ENCODE data around the gene CD55. TPM values are rescaled to one million over a fixed set of nuclear protein-coding genes. Genes with fewer than 3 reads are reported as not detected.

Gene CD55
- total RNA-seq, 3 donors from 2014 or later (not counting 1 experiment from before 2014, with no cell fraction given) = 80.7 to 138 (median 113) TPM

- 100% methylated on average over 1 of the region's 2 CpGs for WGBS (ENCODE audit: insufficient coverage)
- no peaks in the 10 kb centered on the region for H3K36me3 Mint-ChIP-seq
- H3K4me3 Mint-ChIP-seq = no peak overlapping the region
Observed at GRCh38 chr1:207286786-207287468, 34.6 kb upstream of the CD55 start.

GRCh38 chr1:207288315-207288714 lies 33.2 kb upstream of the CD55 start:
- Histone ChIP-seq H3K36me3 (ENCODE audit: control insufficient read depth, insufficient read depth, low read length) (no peaks in the 10 kb centered on the region), H3K4me1 (ENCODE audit: control insufficient read depth, insufficient read depth, low read length) (no peaks in the 10 kb centered on the region), H3K27me3 (ENCODE audit: control insufficient read depth, insufficient read depth, low read length) (no peaks in the 10 kb centered on the region), H3K27ac (ENCODE audit: low read length) (no peak overlapping the region), H3K4me3 (ENCODE audit: low read length) (no peak overlapping the region), H3K9me3 (ENCODE audit: control insufficient read depth, insufficient read depth, low read length) (peaks cover 2% of the 10 kb centered on the region)
- Mint-ChIP-seq H3K36me3 (no peaks in the 10 kb centered on the region), H3K27me3 (ENCODE audit: low read depth in 2 of 2) (peaks cover 0 to 9% of the 10 kb centered on the region in 2 donors), H3K9me3 (no peaks in the 10 kb centered on the region), H3K4me1 (no peaks in the 10 kb centered on the region), H3K27ac (no peak overlapping the region), H3K4me3 (no peak overlapping the region)
- ATAC-seq = no peak
- WGBS (ENCODE audit: insufficient coverage) = over 99% methylated on average over 4 of the region's 4 CpGs
- intact Hi-C loops (cut with micrococcal nuclease) = no loop called here
- no peak for DNase-seq
- no peak for TF ChIP-seq CTCF (IDR thresholded peaks at IDR 0.05)

More at GRCh38 chr1:207286786-207287468, 34.6 kb upstream of the CD55 start:
- H3K27me3 Mint-ChIP-seq (ENCODE audit: low read depth in 2 of 2) = peaks cover 0 to 9% of the 10 kb centered on the region in 2 donors
- H3K9me3 Mint-ChIP-seq = no peaks in the 10 kb centered on the region
- ATAC-seq (no peak), DNase-seq (no peak)
- H3K9me3 ChIP-seq (ENCODE audit: control insufficient read depth, insufficient read depth, low read length) = no peaks in the 10 kb centered on the region
- peaks cover 3% of the 10 kb centered on the region for H3K4me1 ChIP-seq (ENCODE audit: control insufficient read depth, insufficient read depth, low read length)
- no peaks in the 10 kb centered on the region for H3K36me3 ChIP-seq (ENCODE audit: control insufficient read depth, insufficient read depth, low read length)
- no peak overlapping the region for H3K27ac ChIP-seq (ENCODE audit: low read length)
- H3K4me1 Mint-ChIP-seq = peaks cover 7% of the 10 kb centered on the region in 2 donors
- no peak for TF ChIP-seq CTCF (IDR thresholded peaks at IDR 0.05)
- no peak overlapping the region for H3K27ac Mint-ChIP-seq
- H3K4me3 ChIP-seq (ENCODE audit: low read length) = no peak overlapping the region
- H3K27me3 ChIP-seq (ENCODE audit: control insufficient read depth, insufficient read depth, low read length) = no peaks in the 10 kb centered on the region
- intact Hi-C loops (cut with micrococcal nuclease) = no loop called here

GRCh38 chr1:207289756-207290155 lies 31.7 kb upstream of the CD55 start:
- Histone ChIP-seq H3K9me3 (ENCODE audit: control insufficient read depth, insufficient read depth, low read length) (peaks cover 2% of the 10 kb centered on the region), H3K27me3 (ENCODE audit: control insufficient read depth, insufficient read depth, low read length) (no peaks in the 10 kb centered on the region), H3K36me3 (ENCODE audit: control insufficient read depth, insufficient read depth, low read length) (no peaks in the 10 kb centered on the region), H3K27ac (ENCODE audit: low read length) (no peak overlapping the region), H3K4me3 (ENCODE audit: low read length) (no peak overlapping the region), H3K4me1 (ENCODE audit: control insufficient read depth, insufficient read depth, low read length) (no peaks in the 10 kb centered on the region)
- Mint-ChIP-seq H3K27ac (no peak overlapping the region), H3K4me1 (no peaks in the 10 kb centered on the region), H3K36me3 (no peaks in the 10 kb centered on the region), H3K9me3 (no peaks in the 10 kb centered on the region), H3K4me3 (no peak overlapping the region), H3K27me3 (ENCODE audit: low read depth in 2 of 2) (peaks cover 0 to 7% of the 10 kb centered on the region in 2 donors)
- DNase-seq = no peak
- no peak for TF ChIP-seq CTCF (IDR thresholded peaks at IDR 0.05)
- no peak for ATAC-seq
- intact Hi-C loops (cut with micrococcal nuclease) = no loop called here

GRCh38 chr1:207291723-207292122 lies 29.8 kb upstream of the CD55 start:
- whole genome bisulfite sequencing (ENCODE audit: insufficient coverage) = 90% methylated on average over 2 of the region's 2 CpGs
- no peak for ATAC-seq
- Histone ChIP-seq H3K27ac (ENCODE audit: low read length) (no peak overlapping the region), H3K36me3 (ENCODE audit: control insufficient read depth, insufficient read depth, low read length) (no peaks in the 10 kb centered on the region), H3K27me3 (ENCODE audit: control insufficient read depth, insufficient read depth, low read length) (no peaks in the 10 kb centered on the region), H3K4me1 (ENCODE audit: control insufficient read depth, insufficient read depth, low read length) (no peaks in the 10 kb centered on the region), H3K9me3 (ENCODE audit: control insufficient read depth, insufficient read depth, low read length) (peaks cover 2% of the 10 kb centered on the region), H3K4me3 (ENCODE audit: low read length) (no peak overlapping the region)
- TF ChIP-seq CTCF (IDR thresholded peaks at IDR 0.05) = no peak
- DNase-seq = no peak
- peaks cover 0 to 4% of the 10 kb centered on the region in 2 donors for H3K27me3 Mint-ChIP-seq (ENCODE audit: low read depth in 2 of 2)
- no peaks in the 10 kb centered on the region for H3K36me3 Mint-ChIP-seq
- no peaks in the 10 kb centered on the region for H3K4me1 Mint-ChIP-seq
- no peaks in the 10 kb centered on the region for H3K9me3 Mint-ChIP-seq
- no peak overlapping the region for H3K27ac Mint-ChIP-seq
- intact Hi-C loops (cut with micrococcal nuclease) = no loop called here
- H3K4me3 Mint-ChIP-seq = no peak overlapping the region
